H9 (cell line): ENCODE measurements around the gene KSR1. TPM values are rescaled to one million over a fixed set of nuclear protein-coding genes. Genes with fewer than 3 reads are reported as not detected.

Experiments used
- DNase-seq: peaks from one replicate; pipeline ENCODE4 v3.0.0-alpha.2; 2017
- H2AFZ ChIP-seq: one replicate; pipeline ENCODE4 v1.6.1; 2013; ENCODE audit warnings: mild to moderate bottlenecking, low read length, control low read depth, moderate library complexity
- H2AK5ac ChIP-seq: 2 replicates; pipeline ENCODE4 v1.6.1; 2013; ENCODE audit warnings: low read length, control low read depth, mixed read lengths; ENCODE audit not compliant: insufficient read length
- H2BK120ac ChIP-seq: one replicate; pipeline ENCODE4 v1.6.1; 2013; ENCODE audit warnings: low read depth, mild to moderate bottlenecking, low read length, control low read depth, inconsistent platforms; ENCODE audit not compliant: poor library complexity, severe bottlenecking
- H2BK12ac ChIP-seq: 2 replicates; pipeline ENCODE4 v1.6.1; 2013; ENCODE audit warnings: low read length, control low read depth, mixed read lengths, low read depth; ENCODE audit not compliant: insufficient read length
- H2BK15ac ChIP-seq: 2 replicates; pipeline ENCODE4 v1.6.1; 2013; ENCODE audit warnings: low read depth, low read length, control low read depth
- H2BK20ac ChIP-seq: one replicate; pipeline ENCODE4 v1.6.1; 2013; ENCODE audit warnings: low read depth, mild to moderate bottlenecking, low read length, control low read depth, inconsistent platforms; ENCODE audit not compliant: poor library complexity, severe bottlenecking
- H2BK5ac ChIP-seq: 2 replicates; pipeline ENCODE4 v1.6.1; 2013; ENCODE audit warnings: low read length, control low read depth, mixed read lengths; ENCODE audit not compliant: insufficient read length
- H3K14ac ChIP-seq: 2 replicates; pipeline ENCODE4 v1.6.1; 2013; ENCODE audit warnings: low read length, control low read depth; ENCODE audit not compliant: insufficient read depth
- H3K18ac ChIP-seq: 2 replicates; pipeline ENCODE4 v1.6.1; 2013; ENCODE audit warnings: low read depth, mild to moderate bottlenecking, mixed read lengths, low read length, control low read depth; ENCODE audit not compliant: insufficient read length
- H3K23ac ChIP-seq: 2 replicates; pipeline ENCODE4 v1.6.1; 2013; ENCODE audit warnings: low read length, control low read depth, mixed read lengths, low read depth; ENCODE audit not compliant: insufficient read length
- H3K23me2 ChIP-seq: 2 replicates; pipeline ENCODE4 v1.6.1; 2013; ENCODE audit warnings: low read depth, mild to moderate bottlenecking, mixed read lengths, low read length, control low read depth; ENCODE audit not compliant: insufficient read length, poor library complexity, severe bottlenecking
- H3K27ac ChIP-seq: 2 replicates; pipeline ENCODE4 v1.5.1; 2013; ENCODE audit warnings: low read length, control low read depth, mixed read lengths, low read depth; ENCODE audit not compliant: insufficient read length
- H3K27me3 ChIP-seq: 2 replicates; pipeline ENCODE4 v1.6.1; 2013; ENCODE audit warnings: low read length, control low read depth, inconsistent platforms; ENCODE audit not compliant: insufficient read depth
- H3K4ac ChIP-seq: 2 replicates; pipeline ENCODE4 v1.6.1; 2013; ENCODE audit warnings: low read depth, mild to moderate bottlenecking, control low read depth, inconsistent platforms, low read length, moderate library complexity
- H3K4me1 ChIP-seq: 2 replicates; pipeline ENCODE4 v1.6.1; 2013; ENCODE audit warnings: low read length, control low read depth, inconsistent platforms; ENCODE audit not compliant: insufficient read depth
- H3K4me2 ChIP-seq: 2 replicates; pipeline ENCODE4 v1.6.1; 2013; ENCODE audit warnings: low read length, control low read depth, mixed read lengths; ENCODE audit not compliant: insufficient read length, insufficient read depth
- H3K56ac ChIP-seq: 2 replicates; pipeline ENCODE4 v1.6.1; 2013; ENCODE audit warnings: low read depth, mild to moderate bottlenecking, mixed read lengths, low read length, control low read depth; ENCODE audit not compliant: insufficient read length
- H3K79me1 ChIP-seq: 2 replicates; pipeline ENCODE4 v1.6.1; 2013; ENCODE audit warnings: low read depth, mild to moderate bottlenecking, moderate library complexity, low read length, control low read depth, inconsistent platforms; ENCODE audit not compliant: insufficient read depth, poor library complexity, severe bottlenecking
- H3K79me2 ChIP-seq: 2 replicates; pipeline ENCODE4 v1.6.1; 2013; ENCODE audit warnings: low read length, control low read depth, inconsistent platforms; ENCODE audit not compliant: insufficient read depth
- H3K9ac ChIP-seq: 2 replicates; pipeline ENCODE4 v1.6.1; 2013; ENCODE audit warnings: low read length, control low read depth, mixed read lengths; ENCODE audit not compliant: insufficient read length; ENCODE audit errors: extremely low read depth
- H3K9me3 ChIP-seq: one replicate; pipeline ENCODE4 v1.6.1; 2013; ENCODE audit warnings: low read depth, low read length, inconsistent platforms; ENCODE audit not compliant: control insufficient read depth
- H3T11ph ChIP-seq: one replicate; pipeline ENCODE4 v1.6.1; 2013; ENCODE audit warnings: mild to moderate bottlenecking, low read length, control low read depth, inconsistent platforms
- H4K20me1 ChIP-seq: one replicate; pipeline ENCODE4 v1.6.1; 2013; ENCODE audit not compliant: control insufficient read depth, insufficient read length, insufficient read depth
- H4K5ac ChIP-seq: 2 replicates; pipeline ENCODE4 v1.6.1; 2013; ENCODE audit warnings: low read depth, mild to moderate bottlenecking, mixed read lengths, low read length, control low read depth; ENCODE audit not compliant: insufficient read length
- H4K8ac ChIP-seq: replicated peaks from 2 replicates; pipeline ENCODE4 v1.6.1; 2013; ENCODE audit warnings: low read length, control low read depth, mixed read lengths, low read depth; ENCODE audit not compliant: insufficient read length
- H4K91ac ChIP-seq: 2 replicates; pipeline ENCODE4 v1.6.1; 2013; ENCODE audit warnings: low read depth, mild to moderate bottlenecking, moderate library complexity, mixed read lengths, low read length, control low read depth; ENCODE audit not compliant: insufficient read length
- H3K27ac Mint-ChIP-seq, 3 experiments: 2 replicates in 2 of 3; 3 replicates in 1 of 3; pipeline ENCODE4 v1.8.0; 2020 to 2021; ENCODE audit warnings: mixed read lengths in 3 of 3, mild to moderate bottlenecking in 1 of 3, moderate library complexity in 1 of 3
- H3K27me3 Mint-ChIP-seq: 2 replicates; pipeline ENCODE4 v1.8.0; 2021; ENCODE audit warnings: low read depth, mild to moderate bottlenecking, moderate library complexity, mixed read lengths
- H3K36me3 Mint-ChIP-seq, 3 experiments: 2 replicates in 2 of 3; 3 replicates in 1 of 3; pipeline ENCODE4 v1.8.0; 2020 to 2021; ENCODE audit warnings: low read depth in 3 of 3, mixed read lengths in 3 of 3; ENCODE audit not compliant: insufficient read depth in 1 of 3
- H3K4me1 Mint-ChIP-seq, 2 experiments: 2 replicates each; pipeline ENCODE4 v1.8.0; 2020; ENCODE audit warnings: mixed read lengths in 2 of 2
- H3K4me3 Mint-ChIP-seq, 2 experiments: 2 replicates in 1 of 2; 3 replicates in 1 of 2; pipeline ENCODE4 v1.8.0; 2020 to 2021; ENCODE audit warnings: mild to moderate bottlenecking in 2 of 2, mixed read lengths in 2 of 2, moderate library complexity in 1 of 2
- H3K9me3 Mint-ChIP-seq, 2 experiments: 2 replicates in 1 of 2; 3 replicates in 1 of 2; pipeline ENCODE4 v1.8.0; 2020; ENCODE audit warnings: mild to moderate bottlenecking in 2 of 2, mixed read lengths in 2 of 2, moderate library complexity in 1 of 2
- WGBS: extraction: QIAGEN DNeasy Blood & Tissue Kit; methylation state at CpG from one replicate; pipeline ENCODE4 v1.1.7; 2013; ENCODE audit warnings: missing lambda C conversion rate, low lambda C conversion rate, mixed read lengths; ENCODE audit not compliant: insufficient read length; ENCODE audit errors: extremely low coverage; 5-methylcytosine and 5-hydroxymethylcytosine counted together
- total RNA-seq: library from RNA; stranded (reverse); gene quantifications from 2 replicates; pipeline ENCODE4 v1.2.1, GENCODE V29; 2021
- TF ChIP-seq, protein P1 (sequence below): fragments of 200-600 bp; sonication (generic); conservative IDR thresholded peaks from 3 replicates; pipeline ENCODE4 v1.8.0; 2021; ENCODE audit warnings: antibody characterized with exemption, mild to moderate bottlenecking

The KSR1 gene
- total RNA-seq, 1 experiment from 2014 or later, result 44.9 TPM

DNA sequence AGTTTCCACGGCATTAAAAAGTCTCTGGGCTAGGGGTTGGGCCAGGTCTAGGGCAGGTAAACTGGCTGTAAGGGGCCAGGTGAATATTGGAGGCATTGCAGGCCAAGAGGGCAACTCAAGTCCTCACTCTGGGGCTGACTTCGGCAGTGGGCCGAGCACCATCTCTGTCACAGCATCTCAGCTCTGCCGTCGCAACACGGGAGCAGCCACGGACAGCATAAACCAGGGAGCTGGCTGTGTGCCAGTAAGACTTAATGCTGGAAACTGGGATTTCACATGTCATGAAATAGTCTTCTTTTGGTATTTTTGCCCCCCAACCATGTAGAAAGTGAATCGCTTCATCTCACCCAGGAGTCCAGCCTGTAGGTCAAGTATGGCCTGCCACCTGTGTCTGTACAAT lies 162.2 kb downstream of the KSR1 start:
- no CpG with 5 or more reads among the region's 8 CpGs for WGBS
- TF ChIP-seq, protein P1, sequence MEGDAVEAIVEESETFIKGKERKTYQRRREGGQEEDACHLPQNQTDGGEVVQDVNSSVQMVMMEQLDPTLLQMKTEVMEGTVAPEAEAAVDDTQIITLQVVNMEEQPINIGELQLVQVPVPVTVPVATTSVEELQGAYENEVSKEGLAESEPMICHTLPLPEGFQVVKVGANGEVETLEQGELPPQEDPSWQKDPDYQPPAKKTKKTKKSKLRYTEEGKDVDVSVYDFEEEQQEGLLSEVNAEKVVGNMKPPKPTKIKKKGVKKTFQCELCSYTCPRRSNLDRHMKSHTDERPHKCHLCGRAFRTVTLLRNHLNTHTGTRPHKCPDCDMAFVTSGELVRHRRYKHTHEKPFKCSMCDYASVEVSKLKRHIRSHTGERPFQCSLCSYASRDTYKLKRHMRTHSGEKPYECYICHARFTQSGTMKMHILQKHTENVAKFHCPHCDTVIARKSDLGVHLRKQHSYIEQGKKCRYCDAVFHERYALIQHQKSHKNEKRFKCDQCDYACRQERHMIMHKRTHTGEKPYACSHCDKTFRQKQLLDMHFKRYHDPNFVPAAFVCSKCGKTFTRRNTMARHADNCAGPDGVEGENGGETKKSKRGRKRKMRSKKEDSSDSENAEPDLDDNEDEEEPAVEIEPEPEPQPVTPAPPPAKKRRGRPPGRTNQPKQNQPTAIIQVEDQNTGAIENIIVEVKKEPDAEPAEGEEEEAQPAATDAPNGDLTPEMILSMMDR, result no peak

More for the DNA sequence above, 162.2 kb downstream of the KSR1 start:
- peaks cover 4 to 60% (median 41%) of the 10 kb centered on the region in 3 experiments; a peak in 6 of 7 replicates for H3K36me3 Mint-ChIP-seq
- no peaks in the 10 kb centered on the region for H3K79me2 ChIP-seq
- no peak overlapping the region for H2AFZ ChIP-seq
- H4K91ac ChIP-seq, result no peak overlapping the region
- H3K18ac ChIP-seq, result no peak overlapping the region
- no peak overlapping the region for H2BK20ac ChIP-seq
- H3K56ac ChIP-seq, result no peak overlapping the region
- no peaks in the 10 kb centered on the region for H3K27me3 Mint-ChIP-seq
- H2BK15ac ChIP-seq, result no peak overlapping the region
- no peaks in the 10 kb centered on the region for H3K27me3 ChIP-seq
- H3K4me3 Mint-ChIP-seq, result no peak overlapping the region
- no peak overlapping the region for H2BK120ac ChIP-seq
- H3K4me1 Mint-ChIP-seq, result no peaks in the 10 kb centered on the region
- no peak overlapping the region for H2AK5ac ChIP-seq
- H3K9me3 ChIP-seq, result no peaks in the 10 kb centered on the region
- no peak overlapping the region for H3K14ac ChIP-seq
- H2BK12ac ChIP-seq, result no peak overlapping the region
- H3K27ac ChIP-seq, result no peak overlapping the region
- no peak overlapping the region for H3T11ph ChIP-seq
- H3K9me3 Mint-ChIP-seq, result no peaks in the 10 kb centered on the region
- no peak overlapping the region for H3K4ac ChIP-seq
- H3K4me2 ChIP-seq, result no peak overlapping the region
- H3K23me2 ChIP-seq, result no peaks in the 10 kb centered on the region
- H3K23ac ChIP-seq, result no peak overlapping the region
- no peaks in the 10 kb centered on the region for H3K79me1 ChIP-seq
- H4K8ac ChIP-seq, result no peak overlapping the region
- no peaks in the 10 kb centered on the region for H4K20me1 ChIP-seq
- H2BK5ac ChIP-seq, result no peak overlapping the region
- DNase-seq, result no peak
- H3K27ac Mint-ChIP-seq, result no peak overlapping the region
- H4K5ac ChIP-seq, result no peak overlapping the region
- no peak overlapping the region for H3K9ac ChIP-seq
- H3K4me1 ChIP-seq, result no peaks in the 10 kb centered on the region
